ENCODE results near the gene MADD.

Gene MADD

DNA sequence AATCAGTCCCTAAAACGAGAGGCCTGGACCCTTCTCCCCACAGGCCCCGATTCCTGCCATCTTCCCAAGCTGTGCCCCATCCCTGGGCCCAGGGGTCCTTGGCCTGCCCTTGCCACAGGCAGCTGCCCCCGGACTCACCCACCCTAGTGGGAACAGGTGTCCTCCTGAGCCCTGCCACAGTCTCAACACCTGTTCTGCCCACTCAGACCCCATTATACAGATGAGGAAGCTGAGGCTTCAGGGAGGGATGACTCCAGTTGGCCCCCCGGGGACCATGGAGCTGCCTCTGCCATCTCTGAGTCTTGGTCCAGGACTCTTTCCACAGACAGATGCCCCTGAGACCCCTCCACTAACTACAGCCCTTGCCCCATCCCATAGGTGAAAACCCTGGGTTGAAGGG lies 66.7 kb downstream of the MADD start:
- H3K4me3 ChIP-seq (replicated peaks; ENCODE audit: low read depth, low read length), result no peak overlapping the region
- DNase-seq (ENCODE audit: low read depth), result no peak
- TF ChIP-seq, protein P1, sequence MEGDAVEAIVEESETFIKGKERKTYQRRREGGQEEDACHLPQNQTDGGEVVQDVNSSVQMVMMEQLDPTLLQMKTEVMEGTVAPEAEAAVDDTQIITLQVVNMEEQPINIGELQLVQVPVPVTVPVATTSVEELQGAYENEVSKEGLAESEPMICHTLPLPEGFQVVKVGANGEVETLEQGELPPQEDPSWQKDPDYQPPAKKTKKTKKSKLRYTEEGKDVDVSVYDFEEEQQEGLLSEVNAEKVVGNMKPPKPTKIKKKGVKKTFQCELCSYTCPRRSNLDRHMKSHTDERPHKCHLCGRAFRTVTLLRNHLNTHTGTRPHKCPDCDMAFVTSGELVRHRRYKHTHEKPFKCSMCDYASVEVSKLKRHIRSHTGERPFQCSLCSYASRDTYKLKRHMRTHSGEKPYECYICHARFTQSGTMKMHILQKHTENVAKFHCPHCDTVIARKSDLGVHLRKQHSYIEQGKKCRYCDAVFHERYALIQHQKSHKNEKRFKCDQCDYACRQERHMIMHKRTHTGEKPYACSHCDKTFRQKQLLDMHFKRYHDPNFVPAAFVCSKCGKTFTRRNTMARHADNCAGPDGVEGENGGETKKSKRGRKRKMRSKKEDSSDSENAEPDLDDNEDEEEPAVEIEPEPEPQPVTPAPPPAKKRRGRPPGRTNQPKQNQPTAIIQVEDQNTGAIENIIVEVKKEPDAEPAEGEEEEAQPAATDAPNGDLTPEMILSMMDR (IDR thresholded peaks at IDR 0.05; ENCODE audit: low read length, missing control alignments), result no peak

DNA sequence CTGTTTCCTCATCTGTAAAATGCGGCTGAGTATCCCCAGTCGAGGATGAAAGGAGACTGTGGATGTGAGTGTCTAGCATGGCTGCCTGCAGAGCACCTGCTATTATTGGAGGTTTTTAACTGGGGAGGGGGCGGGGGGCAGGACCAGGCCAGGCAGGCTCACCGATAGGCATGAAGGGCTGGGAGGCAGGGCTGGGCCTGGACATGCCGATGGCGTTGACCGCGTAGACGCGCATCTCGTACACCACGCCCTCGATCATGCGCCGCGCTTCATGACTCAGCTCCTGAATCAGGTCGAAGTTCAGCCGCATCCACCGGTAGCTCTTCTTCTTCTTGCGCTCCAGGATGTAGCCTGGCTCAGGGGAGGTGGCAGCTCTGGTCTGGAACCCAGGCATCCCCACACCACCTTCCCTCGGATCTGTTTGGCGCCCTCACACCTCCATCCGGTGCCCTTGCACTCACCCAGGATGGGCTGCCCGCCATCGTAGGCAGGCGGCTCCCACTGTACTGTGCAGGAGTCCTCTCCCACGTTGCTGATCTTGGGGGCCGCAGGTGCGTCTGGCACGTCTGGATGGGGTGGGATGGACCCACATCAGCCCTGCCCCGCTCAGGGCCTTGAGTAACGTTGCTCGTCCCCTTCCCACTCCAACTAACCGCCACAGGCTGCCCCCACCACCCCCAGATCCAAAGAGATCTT lies 67.4 kb downstream of the MADD start:
- no peak for DNase-seq (ENCODE audit: low read depth)
- no peak overlapping the region for H3K4me3 ChIP-seq (replicated peaks; ENCODE audit: low read depth, low read length)
- TF ChIP-seq, protein P1 (IDR thresholded peaks at IDR 0.05; ENCODE audit: low read length, missing control alignments), result no peak

DNA sequence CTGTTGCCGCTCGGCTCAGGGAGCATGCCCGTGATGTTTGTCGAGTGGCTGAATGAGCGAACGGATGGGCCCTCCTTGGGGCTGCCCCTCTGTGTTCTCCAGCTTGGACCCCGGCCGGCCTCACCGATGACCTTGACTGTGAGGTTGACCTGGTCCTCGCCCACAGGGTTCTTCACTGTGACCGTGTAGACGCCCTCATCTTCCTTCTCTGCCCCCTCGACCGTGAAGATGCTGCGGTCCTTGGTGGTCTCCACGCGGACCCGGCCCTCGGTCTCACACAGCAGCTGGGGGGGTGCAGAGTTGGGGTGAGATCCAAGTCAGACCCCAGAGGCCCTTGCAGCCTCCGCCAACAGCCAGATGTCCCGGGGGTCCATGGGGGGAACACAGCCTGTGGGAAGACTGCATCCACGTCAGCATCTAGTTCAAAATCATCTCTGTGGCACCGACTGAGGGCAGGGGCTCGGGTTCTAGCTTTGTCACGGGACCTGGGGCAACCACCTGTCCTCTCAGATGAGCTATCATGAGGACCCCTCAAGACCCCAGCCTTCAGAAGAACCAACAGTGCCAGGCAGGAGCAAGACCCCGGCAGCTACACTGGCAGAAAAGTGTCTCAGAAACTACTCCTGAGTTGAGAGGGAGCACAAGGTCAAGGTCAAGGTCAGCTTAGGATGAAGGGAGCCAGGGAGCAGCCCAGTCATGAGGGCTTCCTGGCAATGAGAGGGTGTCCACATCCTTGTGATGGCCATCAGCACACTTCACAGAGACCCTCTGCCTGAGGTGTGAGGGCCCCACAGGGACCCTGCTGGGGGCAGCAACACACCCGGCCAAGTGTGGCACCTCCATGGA lies 68.7 kb downstream of the MADD start:
- TF ChIP-seq, protein P1 (IDR thresholded peaks at IDR 0.05; ENCODE audit: low read length, missing control alignments), result no peak
- no peak for DNase-seq (ENCODE audit: low read depth)
- no peak overlapping the region for H3K4me3 ChIP-seq (replicated peaks; ENCODE audit: low read depth, low read length)

DNA sequence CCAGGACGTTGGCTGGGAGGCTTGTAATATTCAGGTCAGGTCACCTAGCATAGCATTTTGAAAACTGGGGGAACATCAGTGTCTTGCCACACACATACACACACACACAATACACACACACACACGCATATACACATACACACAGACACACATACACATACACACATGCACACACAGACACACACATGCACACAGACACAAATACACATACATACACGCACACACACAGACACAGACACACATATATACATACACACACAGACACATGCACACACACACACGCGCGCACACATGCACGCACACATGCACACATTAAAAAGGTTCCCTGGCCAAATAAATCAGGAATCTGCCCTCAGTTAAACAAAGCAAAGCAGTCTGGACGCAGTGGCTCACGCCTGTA lies 70.1 kb downstream of the MADD start:
- TF ChIP-seq, protein P1 (IDR thresholded peaks at IDR 0.05; ENCODE audit: low read length, missing control alignments), result no peak
- DNase-seq (ENCODE audit: low read depth), result no peak
- H3K4me3 ChIP-seq (replicated peaks; ENCODE audit: low read depth, low read length), result no peak overlapping the region

DNA sequence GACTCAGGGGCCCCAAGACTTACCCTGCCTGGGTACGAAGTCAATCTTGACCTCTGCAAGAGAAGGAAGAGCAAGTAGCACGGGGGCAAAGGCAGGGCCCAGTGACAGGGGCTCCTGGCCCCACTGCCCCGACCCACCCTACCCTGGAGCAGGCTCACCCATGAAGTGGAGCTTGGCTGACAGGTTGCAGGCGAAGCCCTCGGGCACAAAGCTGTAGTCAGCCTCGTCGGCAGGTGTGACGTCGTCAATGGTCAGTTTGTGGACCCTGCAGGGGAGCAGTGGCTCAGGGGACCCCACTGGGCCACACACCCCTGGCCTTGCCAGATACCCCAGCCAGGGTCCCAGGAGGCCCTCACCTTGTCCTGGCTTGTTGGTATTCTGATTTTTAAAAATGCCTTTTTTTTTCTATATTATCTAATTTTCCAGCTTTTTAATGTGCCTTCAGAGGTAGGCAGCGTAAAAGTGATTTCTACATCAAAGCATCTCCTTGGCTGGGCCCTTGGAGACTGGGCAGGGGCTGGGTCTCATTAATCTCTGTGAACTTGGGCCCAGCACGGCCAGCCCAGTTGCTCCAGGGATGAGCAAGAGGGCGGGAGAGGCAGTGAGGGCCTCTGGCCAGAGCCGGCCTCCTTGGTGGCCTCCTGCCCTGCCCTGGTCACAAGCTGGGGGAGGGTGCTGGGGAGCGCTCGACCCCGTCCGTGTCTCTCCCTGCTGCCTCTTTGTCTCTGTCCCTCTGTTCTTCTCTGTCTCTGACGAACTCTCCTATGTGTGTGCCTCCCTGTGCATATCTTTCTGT lies 71.2 kb downstream of the MADD start:
- no peak for DNase-seq (ENCODE audit: low read depth)
- TF ChIP-seq, protein P1 (IDR thresholded peaks at IDR 0.05; ENCODE audit: low read length, missing control alignments), result no peak
- H3K4me3 ChIP-seq (replicated peaks; ENCODE audit: low read depth, low read length), result no peak overlapping the region

DNA sequence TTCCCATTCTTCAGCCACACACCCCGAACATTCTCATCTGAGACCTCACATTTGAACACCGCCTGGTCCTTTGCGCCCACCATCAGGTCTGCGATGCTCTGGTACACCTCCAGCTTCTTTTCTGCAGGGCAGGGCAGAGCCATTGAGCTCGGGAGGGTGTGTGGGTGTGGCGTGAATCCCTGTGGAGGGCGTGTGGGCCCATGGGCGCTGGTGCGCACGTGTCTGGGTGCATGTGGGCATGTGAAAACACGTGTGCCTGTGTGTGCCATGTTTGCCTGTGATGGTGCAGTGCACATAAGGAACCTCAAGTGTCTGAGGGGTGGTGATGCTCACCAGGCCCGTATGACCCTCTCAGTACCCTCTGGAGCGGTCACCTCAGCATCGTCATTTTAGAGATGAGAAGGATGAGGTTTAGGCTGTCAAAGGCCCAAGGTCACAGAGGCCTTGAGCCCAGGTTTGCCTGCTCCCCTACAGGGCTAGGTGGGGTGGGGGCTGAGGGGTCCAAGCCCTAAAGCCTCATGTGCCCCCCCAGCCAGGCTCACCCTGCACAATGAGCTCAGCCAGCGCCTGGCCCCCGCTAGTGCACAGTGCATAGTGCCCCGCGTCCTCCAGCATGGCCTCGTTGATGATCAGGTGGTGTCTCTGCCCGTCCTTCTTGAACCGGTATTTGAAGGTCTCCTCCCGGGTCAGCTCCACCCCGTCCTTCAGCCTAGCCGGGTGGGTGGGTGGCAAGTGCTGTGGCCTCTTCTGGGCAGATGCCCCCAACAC lies 72.3 kb downstream of the MADD start:
- no peak overlapping the region for H3K4me3 ChIP-seq (replicated peaks; ENCODE audit: low read depth, low read length)
- TF ChIP-seq, protein P1 (IDR thresholded peaks at IDR 0.05; ENCODE audit: low read length, missing control alignments), result no peak
- no peak for DNase-seq (ENCODE audit: low read depth)
